IPS-20b (cell line): ENCODE measurements around the gene FANCM.
"Not testable (repeated sequence)": the region's sequence is repeated elsewhere in the genome, so short reads cannot be mapped to it uniquely, and the experiment has no call there.

ENCODE experiments used
- H3K27ac ChIP-seq: one replicate; pipeline ENCODE4 v1.5.1; 2013; ENCODE audit warnings: low read length
- H3K27me3 ChIP-seq: 2 replicates; pipeline ENCODE4 v1.6.1; 2013; ENCODE audit warnings: mild to moderate bottlenecking, low read length, inconsistent platforms; ENCODE audit not compliant: insufficient read depth
- H3K36me3 ChIP-seq: 2 replicates; pipeline ENCODE4 v1.6.1; 2013; ENCODE audit warnings: low read depth, mild to moderate bottlenecking, inconsistent platforms, low read length, moderate library complexity; ENCODE audit not compliant: insufficient read depth
- H3K4me1 ChIP-seq: 2 replicates; pipeline ENCODE4 v1.6.1; 2013; ENCODE audit warnings: mild to moderate bottlenecking, control low read depth, inconsistent platforms, low read length, moderate library complexity; ENCODE audit not compliant: insufficient read depth
- H3K4me3 ChIP-seq: 2 replicates; pipeline ENCODE4 v1.5.1; 2013; ENCODE audit warnings: mild to moderate bottlenecking, low read length, inconsistent platforms
- H3K9ac ChIP-seq: 2 replicates; pipeline ENCODE4 v1.6.1; 2013; ENCODE audit warnings: low read depth, mild to moderate bottlenecking, inconsistent platforms, low read length, moderate library complexity
- H3K9me3 ChIP-seq: 2 replicates; pipeline ENCODE4 v1.6.1; 2013; ENCODE audit warnings: mild to moderate bottlenecking, low read depth, low read length, inconsistent platforms; ENCODE audit not compliant: insufficient read depth

The FANCM gene

DNA sequence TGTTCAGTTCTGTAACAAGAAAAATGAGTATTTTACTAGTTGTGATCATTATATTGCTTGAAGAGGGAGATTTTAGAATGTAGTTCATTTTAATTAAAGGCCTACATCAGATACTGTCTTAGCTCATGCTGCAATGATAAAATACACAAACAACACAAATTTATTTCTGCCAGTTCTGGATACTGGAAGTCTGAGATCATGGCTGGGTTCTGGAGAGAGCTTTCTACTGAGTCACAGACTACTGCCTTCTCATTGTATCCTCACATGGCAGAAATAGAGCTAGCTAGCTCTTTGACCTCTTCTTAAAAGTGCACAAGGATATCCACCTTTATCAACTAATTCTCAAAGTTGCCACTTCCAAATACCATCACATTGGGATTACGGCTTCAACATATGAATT lies 63.5 kb downstream of the FANCM start:
- H3K9ac ChIP-seq, result no peak overlapping the region
- H3K9me3 ChIP-seq, result no peaks in the 10 kb centered on the region
- H3K27me3 ChIP-seq, result no peaks in the 10 kb centered on the region
- no peaks in the 10 kb centered on the region for H3K4me1 ChIP-seq
- H3K4me3 ChIP-seq, result no peak overlapping the region
- no peak overlapping the region for H3K27ac ChIP-seq
- H3K36me3 ChIP-seq, result peaks cover 40% of the 10 kb centered on the region

DNA sequence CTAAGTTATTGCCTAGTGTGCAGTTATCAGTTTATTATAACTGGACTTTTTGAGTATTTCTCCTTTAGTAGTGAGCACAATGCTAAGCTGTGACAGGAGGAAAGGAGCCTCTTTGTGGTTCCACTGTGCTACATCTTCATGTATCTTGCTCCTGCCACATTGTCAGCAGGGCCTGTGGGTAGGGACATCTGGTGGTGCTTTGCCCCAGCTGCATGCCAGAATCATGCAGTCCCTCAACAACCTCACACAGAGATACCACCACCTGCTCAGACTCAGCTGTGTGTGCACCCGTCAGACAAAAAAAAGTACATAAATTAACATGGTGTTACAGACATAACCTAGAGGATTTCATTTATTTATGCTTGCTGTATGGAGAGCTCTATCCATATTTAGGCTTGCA lies 66.2 kb downstream of the FANCM start:
- H3K36me3 ChIP-seq, result peaks cover 63% of the 10 kb centered on the region
- H3K4me1 ChIP-seq, result no peaks in the 10 kb centered on the region
- no peaks in the 10 kb centered on the region for H3K27me3 ChIP-seq
- no peak overlapping the region for H3K27ac ChIP-seq
- H3K4me3 ChIP-seq, result no peak overlapping the region
- no peak overlapping the region for H3K9ac ChIP-seq
- H3K9me3 ChIP-seq, result no peaks in the 10 kb centered on the region

DNA sequence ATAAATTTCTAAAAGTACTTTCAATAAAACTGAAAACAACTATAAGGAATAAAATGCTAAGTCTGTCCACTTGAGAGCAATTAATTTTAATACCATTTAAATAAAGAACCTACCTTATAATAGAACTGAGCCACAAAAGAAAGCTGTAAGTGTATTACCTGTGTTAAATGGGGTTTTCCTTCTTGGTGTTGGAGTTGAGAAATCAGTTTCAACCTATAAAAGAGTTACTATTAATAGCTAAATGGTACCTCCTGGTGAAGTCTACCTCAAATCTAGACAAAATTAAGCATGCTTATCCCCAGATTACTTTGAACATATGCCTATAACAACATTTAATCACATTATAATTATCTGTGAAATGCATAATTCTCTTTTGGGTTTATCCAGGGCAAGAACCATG lies 68.5 kb downstream of the FANCM start:
- Histone ChIP-seq H3K9me3 (no peaks in the 10 kb centered on the region), H3K9ac (no peak overlapping the region), H3K27me3 (no peaks in the 10 kb centered on the region), H3K36me3 (peaks cover 73% of the 10 kb centered on the region), H3K4me1 (no peaks in the 10 kb centered on the region), H3K27ac (no peak overlapping the region), H3K4me3 (no peak overlapping the region)

- no peak overlapping the region for H3K9ac ChIP-seq
- no peaks in the 10 kb centered on the region for H3K27me3 ChIP-seq
- H3K4me3 ChIP-seq, result no peak overlapping the region
- peaks cover 79% of the 10 kb centered on the region for H3K36me3 ChIP-seq
- H3K9me3 ChIP-seq, result no peaks in the 10 kb centered on the region
- no peak overlapping the region for H3K27ac ChIP-seq
- H3K4me1 ChIP-seq, result peaks cover 8% of the 10 kb centered on the region
Observed at GRCh38 chr14:45210159-45210558, 74.4 kb downstream of the FANCM start.

GRCh38 chr14:45211295-45211694 lies 75.6 kb downstream of the FANCM start:
- peaks cover 8% of the 10 kb centered on the region for H3K4me1 ChIP-seq
- H3K4me3 ChIP-seq, result no peak overlapping the region
- no peak overlapping the region for H3K27ac ChIP-seq
- no peaks in the 10 kb centered on the region for H3K27me3 ChIP-seq
- H3K36me3 ChIP-seq, result peaks cover 78% of the 10 kb centered on the region
- H3K9me3 ChIP-seq, result no peaks in the 10 kb centered on the region
- H3K9ac ChIP-seq, result no peak overlapping the region

- H3K9ac ChIP-seq, result no peak overlapping the region
- H3K4me1 ChIP-seq, result peaks cover 8% of the 10 kb centered on the region
- H3K9me3 ChIP-seq, result no peaks in the 10 kb centered on the region
- no peak overlapping the region for H3K27ac ChIP-seq
- no peaks in the 10 kb centered on the region for H3K27me3 ChIP-seq
- peaks cover 78% of the 10 kb centered on the region for H3K36me3 ChIP-seq
- H3K4me3 ChIP-seq, result no peak overlapping the region
Observed at GRCh38 chr14:45212231-45212630, 76.5 kb downstream of the FANCM start.

- H3K27ac ChIP-seq, H3K9ac ChIP-seq, H3K9me3 ChIP-seq, H3K27me3 ChIP-seq, H3K4me3 ChIP-seq, H3K4me1 ChIP-seq: not testable (repeated sequence)
- peaks cover 86% of the 10 kb centered on the region for H3K36me3 ChIP-seq
Observed at GRCh38 chr14:45213716-45214115, 78.0 kb downstream of the FANCM start.

DNA sequence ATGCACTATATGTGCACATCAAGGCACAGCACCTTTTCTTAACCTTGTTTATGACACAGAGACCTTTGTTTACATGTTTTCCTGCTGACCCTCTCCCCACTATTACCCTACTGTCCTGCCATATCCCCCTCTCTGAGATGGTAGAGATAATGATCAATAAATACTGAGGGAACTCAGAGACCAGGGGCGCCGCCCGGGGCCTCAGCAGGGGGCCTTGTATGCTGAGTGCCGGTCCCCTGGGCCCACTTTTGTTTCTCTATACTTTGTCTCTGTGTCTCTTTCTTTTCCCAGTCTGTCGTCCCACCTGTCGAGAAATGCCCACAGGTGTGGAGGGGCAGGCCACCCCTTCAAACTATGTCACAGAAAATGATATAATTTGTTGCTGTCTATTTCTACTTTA lies 78.6 kb downstream of the FANCM start:
- peaks cover 88% of the 10 kb centered on the region for H3K36me3 ChIP-seq
- H3K27me3 ChIP-seq, result not testable (repeated sequence)

DNA sequence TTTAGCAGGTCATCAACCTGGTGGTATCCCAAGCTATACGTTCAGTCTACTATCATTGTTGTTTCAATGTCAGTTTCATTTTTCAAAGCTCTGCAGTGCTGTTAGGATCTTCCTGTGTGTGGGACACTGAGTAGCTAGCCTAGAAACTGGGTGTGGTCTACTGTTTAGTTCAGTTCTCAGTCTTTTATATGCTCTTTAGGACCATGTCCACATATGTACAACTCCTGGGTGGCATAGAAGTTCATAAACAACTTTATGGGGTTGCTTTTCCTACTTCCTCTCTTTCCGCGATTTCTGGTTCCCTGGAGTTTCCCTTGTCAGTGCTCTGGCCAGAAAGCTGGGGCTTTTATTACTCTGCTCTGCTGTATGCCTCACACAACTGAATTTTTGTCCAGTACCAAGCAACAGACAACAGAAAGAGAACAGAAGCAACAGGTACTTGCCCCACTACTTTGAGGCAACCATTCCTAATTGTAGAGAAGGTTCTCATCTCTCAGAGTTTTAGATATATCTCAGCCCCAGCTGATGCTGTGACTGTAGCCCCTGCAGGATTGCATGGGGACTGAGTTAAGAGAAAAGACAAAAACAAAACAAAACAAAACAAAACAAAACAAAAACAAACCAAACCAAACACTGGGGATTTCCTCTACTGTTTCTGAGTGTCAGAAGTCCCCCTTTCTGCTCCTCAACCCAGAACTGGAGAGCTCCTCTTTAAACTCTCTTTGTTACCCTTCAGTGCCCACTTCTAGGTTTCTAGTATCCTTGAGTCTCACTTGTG lies 86.9 kb downstream of the FANCM start:
- no peaks in the 10 kb centered on the region for H3K9me3 ChIP-seq
- no peak overlapping the region for H3K27ac ChIP-seq
- H3K36me3 ChIP-seq, result peaks cover 83% of the 10 kb centered on the region
- no peaks in the 10 kb centered on the region for H3K4me1 ChIP-seq
- no peak overlapping the region for H3K4me3 ChIP-seq
- no peaks in the 10 kb centered on the region for H3K27me3 ChIP-seq
- no peak overlapping the region for H3K9ac ChIP-seq

More for the DNA sequence above, 78.6 kb downstream of the FANCM start:
- H3K4me1 ChIP-seq, H3K4me3 ChIP-seq, H3K9me3 ChIP-seq, H3K27ac ChIP-seq, H3K9ac ChIP-seq: not testable (repeated sequence)

- H3K4me1 ChIP-seq, result peaks cover 6% of the 10 kb centered on the region
- peaks cover 96% of the 10 kb centered on the region for H3K36me3 ChIP-seq
- H3K27ac ChIP-seq, result no peak overlapping the region
- no peak overlapping the region for H3K9ac ChIP-seq
- H3K9me3 ChIP-seq, result no peaks in the 10 kb centered on the region
- H3K4me3 ChIP-seq, result no peak overlapping the region
- no peaks in the 10 kb centered on the region for H3K27me3 ChIP-seq
Observed at GRCh38 chr14:45227566-45227965, 91.8 kb downstream of the FANCM start.

DNA sequence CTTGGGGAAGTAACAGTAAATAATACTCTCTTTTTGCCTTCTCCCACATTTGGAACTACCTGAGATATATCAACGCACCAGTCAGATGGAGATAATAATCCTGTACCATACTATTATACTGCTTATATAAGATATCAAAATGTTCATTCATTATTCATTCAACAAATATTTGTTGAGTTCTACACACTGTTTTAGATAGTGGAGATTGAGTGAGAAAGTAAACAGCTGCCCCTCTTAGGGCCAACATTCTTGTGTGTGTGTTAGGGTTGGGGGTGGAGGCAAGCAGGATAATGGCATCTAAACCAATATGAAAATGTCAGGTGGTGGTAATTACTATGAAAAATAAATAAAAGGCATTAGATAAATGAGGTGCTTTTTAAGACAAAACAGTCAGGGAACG lies 103.3 kb downstream of the FANCM start:
- no peaks in the 10 kb centered on the region for H3K27me3 ChIP-seq
- H3K4me1 ChIP-seq, result no peaks in the 10 kb centered on the region
- H3K36me3 ChIP-seq, result peaks cover 54% of the 10 kb centered on the region
- H3K4me3 ChIP-seq, result no peak overlapping the region
- H3K9me3 ChIP-seq, result no peaks in the 10 kb centered on the region
- H3K27ac ChIP-seq, result no peak overlapping the region
- H3K9ac ChIP-seq, result no peak overlapping the region

- H3K4me1 ChIP-seq, result peaks cover 7% of the 10 kb centered on the region; the same call in 1 of the 2 replicates
- no peak overlapping the region for H3K4me3 ChIP-seq
- H3K9ac ChIP-seq, result no peak overlapping the region
- H3K27me3 ChIP-seq, result no peaks in the 10 kb centered on the region
- H3K27ac ChIP-seq, result no peak overlapping the region
- no peaks in the 10 kb centered on the region for H3K9me3 ChIP-seq
- H3K36me3 ChIP-seq, result peaks cover 34% of the 10 kb centered on the region
Observed at GRCh38 chr14:45242706-45243105, 107.0 kb downstream of the FANCM start.
